ENCODE data around the gene PDSS2.

DNA sequence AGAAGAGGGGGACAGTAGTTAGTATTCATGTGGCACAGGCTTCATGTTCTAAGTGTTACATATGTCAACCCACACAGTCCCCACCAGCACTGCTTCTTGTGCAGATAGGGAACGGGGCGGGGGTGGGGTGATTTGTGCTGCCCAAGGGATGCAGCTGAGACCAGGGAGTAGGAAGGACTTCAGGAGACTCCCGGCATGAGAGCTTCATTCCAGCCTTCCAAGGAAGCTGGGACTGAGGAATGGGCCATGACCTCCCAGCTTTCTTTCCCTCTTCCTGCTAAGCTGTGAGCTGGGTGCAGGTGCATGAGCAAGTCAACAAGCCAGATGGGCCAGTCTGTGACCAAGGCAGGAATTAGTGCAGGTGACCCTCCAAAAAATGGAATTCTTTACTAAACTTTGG is 353.2 kb downstream of the PDSS2 start:
- TF ChIP-seq CTCF (conservative IDR thresholded peaks at IDR 0.05 in 1 of 2, IDR thresholded peaks at IDR 0.05 in 1 of 2; ENCODE audit: extremely low read depth in 1 of 2, insufficient read depth in 1 of 2, low read depth in 1 of 2, low read length in 2 of 2) (no peak), EZH2 (IDR thresholded peaks at IDR 0.05; ENCODE audit: borderline replicate concordance, low read length) (no peak)

Data from mammary epithelial cell (primary cell).